OCI-LY1 (cell line): ENCODE data around the gene DMD.

Experiments used
- H2AFZ ChIP-seq: fragments of 200-600 bp; sonication (generic), shearing (Covaris generic); 2 replicates; pipeline ENCODE4 v1.6.0; 2014; ENCODE audit warnings: antibody characterized with exemption, mild to moderate bottlenecking, low read length
- H3F3A ChIP-seq: fragments of 200-600 bp; sonication (generic), shearing (Covaris generic); 2 replicates; pipeline ENCODE4 v1.6.0; 2014; ENCODE audit warnings: mild to moderate bottlenecking, antibody characterized with exemption, low read length, moderate library complexity; ENCODE audit not compliant: insufficient read depth
- H3K27ac ChIP-seq: fragments of 200-600 bp; sonication (generic); 2 replicates; pipeline ENCODE4 v1.5.1; 2014; ENCODE audit warnings: low read length, mixed run types, mild to moderate bottlenecking, low read depth; ENCODE audit not compliant: poor library complexity, severe bottlenecking
- H3K27me3 ChIP-seq: fragments of 200-600 bp; sonication (generic); 2 replicates; pipeline ENCODE4 v1.6.0; 2014; ENCODE audit warnings: antibody characterized with exemption, mild to moderate bottlenecking, low read length, moderate library complexity; ENCODE audit not compliant: insufficient read depth
- H3K36me3 ChIP-seq: fragments of 200-600 bp; sonication (generic); 2 replicates; pipeline ENCODE4 v1.6.1; 2014; ENCODE audit warnings: mild to moderate bottlenecking, antibody characterized with exemption, low read length, moderate library complexity, mixed read lengths; ENCODE audit not compliant: insufficient read depth
- H3K4me1 ChIP-seq: fragments of 200-600 bp; sonication (generic); 2 replicates; pipeline ENCODE4 v1.5.1; 2014; ENCODE audit warnings: mild to moderate bottlenecking, low read length, moderate library complexity; ENCODE audit not compliant: insufficient read depth, severe bottlenecking
- H3K4me2 ChIP-seq: fragments of 200-600 bp; sonication (generic), shearing (Covaris generic); 2 replicates; pipeline ENCODE4 v1.6.1; 2014; ENCODE audit warnings: low read length
- H3K4me3 ChIP-seq: fragments of 200-600 bp; sonication (generic); 2 replicates; pipeline ENCODE4 v1.5.1; 2014; ENCODE audit warnings: low read length, low read depth, mild to moderate bottlenecking, mixed read lengths; ENCODE audit not compliant: poor library complexity, severe bottlenecking
- H3K79me2 ChIP-seq: fragments of 200-600 bp; shearing (Covaris generic); 2 replicates; pipeline ENCODE4 v1.6.1; 2016; ENCODE audit warnings: mixed run types, low read length, mixed read lengths; ENCODE audit not compliant: insufficient read depth
- H3K9ac ChIP-seq: fragments of 200-600 bp; sonication (generic), shearing (Covaris generic); 2 replicates; pipeline ENCODE4 v1.6.1; 2014; ENCODE audit warnings: mild to moderate bottlenecking, low read length, mixed read lengths
- H3K9me2 ChIP-seq: fragments of 200-600 bp; sonication (generic), shearing (Covaris generic); 2 replicates; pipeline ENCODE4 v1.6.1; 2014; ENCODE audit warnings: low read depth, mild to moderate bottlenecking, low read length, mixed read lengths
- H3K9me3 ChIP-seq: fragments of 200-600 bp; shearing (Covaris generic); 2 replicates; pipeline ENCODE4 v1.6.1; 2014; ENCODE audit warnings: low read length, mixed read lengths
- H4K20me1 ChIP-seq: fragments of 200-600 bp; sonication (generic), shearing (Covaris generic); 2 replicates; pipeline ENCODE4 v1.6.0; 2016; ENCODE audit warnings: mild to moderate bottlenecking, low read length; ENCODE audit not compliant: insufficient read depth
- EZH2 ChIP-seq: fragments of 200-600 bp; sonication (generic), shearing (Covaris generic); IDR thresholded peaks from 2 replicates; pipeline ENCODE4 v1.8.0; 2017; ENCODE audit warnings: borderline replicate concordance, mixed run types, mild to moderate bottlenecking, antibody characterized with exemption, low read length, moderate library complexity, mixed read lengths
- TF ChIP-seq, protein P1 (sequence below): fragments of 200-600 bp; sonication (generic), shearing (Covaris generic); IDR thresholded peaks from 2 replicates; pipeline ENCODE4 v1.5.1; 2017; ENCODE audit warnings: mild to moderate bottlenecking, antibody characterized with exemption, low read length, moderate library complexity, mixed read lengths

DMD gene

DNA sequence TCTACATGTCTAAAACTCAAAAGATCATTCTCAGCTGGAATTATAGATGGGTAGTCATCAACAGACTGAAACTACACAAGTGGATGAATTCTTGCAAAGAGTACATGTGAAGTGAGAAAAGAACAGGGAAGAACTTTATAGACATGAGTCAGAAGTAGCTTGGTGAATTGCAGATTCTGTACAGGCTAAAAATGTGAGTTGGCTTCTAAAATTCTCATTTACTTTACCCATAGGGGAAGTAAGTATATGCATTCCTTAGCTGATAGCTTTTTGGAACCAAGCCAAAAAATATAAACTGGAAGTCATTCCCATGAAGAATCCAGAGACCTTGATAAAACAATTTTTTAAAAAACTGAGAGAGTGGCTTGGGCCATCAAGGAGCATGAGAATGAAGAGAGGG is 1555.3 kb downstream of the DMD start:
- no peaks in the 10 kb centered on the region for H3K27me3 ChIP-seq
- H3K4me1 ChIP-seq = no peaks in the 10 kb centered on the region
- no peak overlapping the region for H2AFZ ChIP-seq
- H4K20me1 ChIP-seq = no peaks in the 10 kb centered on the region
- H3K4me2 ChIP-seq = no peak overlapping the region
- H3K9me2 ChIP-seq = no peaks in the 10 kb centered on the region
- no peak overlapping the region for H3K9ac ChIP-seq
- H3K4me3 ChIP-seq = no peak overlapping the region
- no peaks in the 10 kb centered on the region for H3K9me3 ChIP-seq
- no peak for TF ChIP-seq EZH2
- TF ChIP-seq, protein P1, sequence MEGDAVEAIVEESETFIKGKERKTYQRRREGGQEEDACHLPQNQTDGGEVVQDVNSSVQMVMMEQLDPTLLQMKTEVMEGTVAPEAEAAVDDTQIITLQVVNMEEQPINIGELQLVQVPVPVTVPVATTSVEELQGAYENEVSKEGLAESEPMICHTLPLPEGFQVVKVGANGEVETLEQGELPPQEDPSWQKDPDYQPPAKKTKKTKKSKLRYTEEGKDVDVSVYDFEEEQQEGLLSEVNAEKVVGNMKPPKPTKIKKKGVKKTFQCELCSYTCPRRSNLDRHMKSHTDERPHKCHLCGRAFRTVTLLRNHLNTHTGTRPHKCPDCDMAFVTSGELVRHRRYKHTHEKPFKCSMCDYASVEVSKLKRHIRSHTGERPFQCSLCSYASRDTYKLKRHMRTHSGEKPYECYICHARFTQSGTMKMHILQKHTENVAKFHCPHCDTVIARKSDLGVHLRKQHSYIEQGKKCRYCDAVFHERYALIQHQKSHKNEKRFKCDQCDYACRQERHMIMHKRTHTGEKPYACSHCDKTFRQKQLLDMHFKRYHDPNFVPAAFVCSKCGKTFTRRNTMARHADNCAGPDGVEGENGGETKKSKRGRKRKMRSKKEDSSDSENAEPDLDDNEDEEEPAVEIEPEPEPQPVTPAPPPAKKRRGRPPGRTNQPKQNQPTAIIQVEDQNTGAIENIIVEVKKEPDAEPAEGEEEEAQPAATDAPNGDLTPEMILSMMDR = no peak
- H3F3A ChIP-seq = no peaks in the 10 kb centered on the region
- no peaks in the 10 kb centered on the region for H3K79me2 ChIP-seq
- H3K27ac ChIP-seq = no peak overlapping the region
- H3K36me3 ChIP-seq = no peaks in the 10 kb centered on the region

DNA sequence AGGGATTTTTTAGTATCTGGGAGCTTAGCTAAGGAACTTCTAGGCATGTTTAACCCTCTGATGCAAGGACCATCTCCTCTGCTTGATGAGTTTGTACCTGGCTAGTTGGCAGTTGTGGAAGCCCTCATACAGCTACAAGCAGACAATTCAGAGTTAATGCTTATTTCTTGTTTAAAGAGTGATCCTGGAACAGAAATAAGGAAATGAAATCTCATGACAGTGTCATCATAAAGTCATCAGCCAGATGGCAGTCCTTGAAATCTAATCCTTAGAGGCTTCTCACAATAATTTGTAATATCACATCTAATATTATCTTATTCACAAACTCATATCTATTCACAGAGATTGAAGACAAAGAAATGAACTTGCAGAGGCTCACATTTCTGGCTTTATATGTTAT is 1557.9 kb downstream of the DMD start:
- H3K4me1 ChIP-seq = no peaks in the 10 kb centered on the region
- H3K27ac ChIP-seq = no peak overlapping the region
- no peak overlapping the region for H2AFZ ChIP-seq
- no peaks in the 10 kb centered on the region for H3F3A ChIP-seq
- no peaks in the 10 kb centered on the region for H3K9me2 ChIP-seq
- H4K20me1 ChIP-seq = no peaks in the 10 kb centered on the region
- no peaks in the 10 kb centered on the region for H3K9me3 ChIP-seq
- TF ChIP-seq EZH2 = no peak
- TF ChIP-seq, protein P1 = no peak
- no peaks in the 10 kb centered on the region for H3K79me2 ChIP-seq
- no peaks in the 10 kb centered on the region for H3K27me3 ChIP-seq
- no peak overlapping the region for H3K4me3 ChIP-seq
- no peak overlapping the region for H3K9ac ChIP-seq
- no peaks in the 10 kb centered on the region for H3K36me3 ChIP-seq
- no peak overlapping the region for H3K4me2 ChIP-seq

DNA sequence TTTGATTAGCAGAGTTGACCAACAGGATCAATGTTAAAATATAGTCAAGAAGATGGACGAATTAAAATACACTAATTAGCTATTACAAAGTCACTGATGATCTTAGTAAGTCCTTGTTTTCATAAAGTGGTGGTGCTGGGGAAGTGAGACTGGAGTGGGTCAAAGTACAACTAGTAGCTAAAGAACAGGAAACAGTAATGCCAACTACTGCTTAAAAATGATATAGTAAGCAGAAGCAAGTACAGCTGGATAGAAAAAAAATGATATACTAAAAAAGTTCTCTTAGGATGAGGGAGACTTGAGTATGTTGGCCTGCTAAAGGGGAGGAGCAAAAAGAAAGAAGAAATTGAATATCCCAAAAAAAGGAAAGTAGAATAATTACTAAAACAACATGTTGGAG is 1558.7 kb downstream of the DMD start:
- Histone ChIP-seq H3K27ac (no peak overlapping the region), H3K36me3 (no peaks in the 10 kb centered on the region), H3K4me1 (no peaks in the 10 kb centered on the region), H2AFZ (no peak overlapping the region), H4K20me1 (no peaks in the 10 kb centered on the region), H3K27me3 (no peaks in the 10 kb centered on the region), H3K9ac (no peak overlapping the region), H3K4me2 (no peak overlapping the region), H3K9me2 (no peaks in the 10 kb centered on the region), H3F3A (no peaks in the 10 kb centered on the region), H3K9me3 (no peaks in the 10 kb centered on the region), H3K4me3 (no peak overlapping the region), H3K79me2 (no peaks in the 10 kb centered on the region)
- TF ChIP-seq, protein P1 = no peak
- no peak for TF ChIP-seq EZH2
